Heart left ventricle (tissue), 16 donors: ENCODE data around the gene HTR3C. TPM values are rescaled to one million over a fixed set of nuclear protein-coding genes. Genes with fewer than 3 reads are reported as not detected.

ENCODE experiments used
- ATAC-seq, 4 donors: fragments of 200-7000 bp; cut with Tn5 transposase; one replicate each; pipeline ENCODE4 v1.9.1; 2020 to 2022; ENCODE audit warnings: moderate library complexity in 4 of 4, mild to moderate bottlenecking in 3 of 4, moderate number of reproducible peaks in 1 of 4
- DNase-seq, 5 donors: peaks; one replicate each; pipeline ENCODE4 v3.0.0-alpha.2; 2020
- H3K27ac ChIP-seq, 12 donors: fragments of 200-600 bp; sonication (generic) in 4 of 12; one replicate each; pipeline versions ENCODE4 v1.5.0 to v1.8.0; 2016 to 2022; ENCODE audit warnings: mild to moderate bottlenecking in 2 of 12
- H3K27me3 ChIP-seq, 9 donors: fragments of 200-600 bp; sonication (generic) in 2 of 9; one replicate each; pipeline versions ENCODE4 v1.5.1 to v1.8.0; 2016 to 2022; ENCODE audit warnings: mild to moderate bottlenecking in 3 of 9
- H3K36me3 ChIP-seq, 9 donors: fragments of 200-600 bp; sonication (generic) in 2 of 9; one replicate each; pipeline versions ENCODE4 v1.5.0 to v1.8.0; 2018 to 2022; ENCODE audit warnings: mild to moderate bottlenecking in 2 of 9
- H3K4me1 ChIP-seq, 12 donors: fragments of 200-600 bp; sonication (generic) in 4 of 12; one replicate each; pipeline versions ENCODE4 v1.5.0 to v1.8.0; 2016 to 2022; ENCODE audit warnings: mild to moderate bottlenecking in 3 of 12
- H3K4me3 ChIP-seq, 12 donors: fragments of 200-600 bp; sonication (generic) in 4 of 12; one replicate each; pipeline versions ENCODE4 v1.5.0 to v1.8.0; 2017 to 2022; ENCODE audit warnings: mild to moderate bottlenecking in 9 of 12, moderate library complexity in 4 of 12
- H3K9me3 ChIP-seq, 12 donors: fragments of 200-600 bp; sonication (generic) in 4 of 12; one replicate each; pipeline versions ENCODE4 v1.5.0 to v1.8.0; 2016 to 2022; ENCODE audit warnings: mild to moderate bottlenecking in 1 of 12
- CTCF ChIP-seq, 12 donors: fragments of 200-600 bp; sonication (generic) in 4 of 12; IDR thresholded peaks; one replicate each; pipeline versions ENCODE4 v1.5.0 to v1.8.0; 2018 to 2022; ENCODE audit warnings: antibody characterized with exemption in 12 of 12, mild to moderate bottlenecking in 5 of 12
- POLR2A ChIP-seq, 2 donors: fragments of 450-650 bp; IDR thresholded peaks; one replicate each; pipeline ENCODE4 v1.6.1; 2017; ENCODE audit warnings: antibody characterized with exemption in 2 of 2, mild to moderate bottlenecking in 2 of 2, moderate library complexity in 2 of 2
- WGBS, 4 donors: extraction: QIAGEN DNeasy Blood & Tissue Kit in 2 of 4; methylation state at CpG; one replicate each; pipeline versions ENCODE4 v1.1.5 to v1.1.7; 2013 to 2018; 5-methylcytosine and 5-hydroxymethylcytosine counted together
- intact Hi-C, 10 donors: fragments of 100-400 bp; cut with DNase I; formaldehyde crosslinking; loops; one replicate each; pipeline versions ENCODE4 v1.11.1 to v1.14.2; 2022
- polyA plus RNA-seq, 2 donors: library from polyadenylated mRNA; stranded (reverse); fragments of 200-250 nt; gene quantifications; one replicate each; pipeline ENCODE4 v1.2.3, GENCODE V29; 2013
- total RNA-seq, 9 donors: library from RNA; depleted of rRNA in 2 of 9; stranded (reverse); fragments of >200 nt in 2 of 9; fragmentation: NEBNext Ultra II Directional in 3 of 9; extraction: Animal tissue kit (Norgen Biotek cat#: 25700) in 3 of 9; gene quantifications; one replicate each; pipeline versions ENCODE4 v1.1.0 to v1.2.4, GENCODE V29; 2016 to 2023
- donor health status: ischemic (EF 13 %, LVEDD 7.1; RV severe dilation, severe dysfunction).
- donor health status: healthy with polysubstance abuse.
- donor health status: DM: no; HTN: yes; CAD: no.
- donor health status: DM: no; HTN: no; CAD: no.
- donor health status: ischemic (EF 25% LVEDD 6.9; RV normal size, moderate dysfunction).
- donor health status: ischemic (EF 25% LVEDD 5.7; RV mildly dilated, moderate dysfunction).
- donor health status: healthy.
- donor health status: DM: yes; HTN: yes; CAD: no.
- donor health status: ischemic (EF 35%, LVEDD 5.7; RV mildly dilated, moderate dysfunction).
- donor health status: nonischemic (EF 11% LVEDD 7.7; RV severe dilation, severe dysfunction).
- donor health status: DM: yes; HTN: yes; CAD: no.
- donor health status: PGD.
- donor health status: ischemic (EF 29% LVEDD 5.4; RV normal size, mild dysfunction).
- donor health status: nonischemic (EF 23%, LVEDD 6.1; RV moderate dilation, normal function).

Gene HTR3C
- total and polyA plus RNA-seq, 11 donors, result not detected

DNA sequence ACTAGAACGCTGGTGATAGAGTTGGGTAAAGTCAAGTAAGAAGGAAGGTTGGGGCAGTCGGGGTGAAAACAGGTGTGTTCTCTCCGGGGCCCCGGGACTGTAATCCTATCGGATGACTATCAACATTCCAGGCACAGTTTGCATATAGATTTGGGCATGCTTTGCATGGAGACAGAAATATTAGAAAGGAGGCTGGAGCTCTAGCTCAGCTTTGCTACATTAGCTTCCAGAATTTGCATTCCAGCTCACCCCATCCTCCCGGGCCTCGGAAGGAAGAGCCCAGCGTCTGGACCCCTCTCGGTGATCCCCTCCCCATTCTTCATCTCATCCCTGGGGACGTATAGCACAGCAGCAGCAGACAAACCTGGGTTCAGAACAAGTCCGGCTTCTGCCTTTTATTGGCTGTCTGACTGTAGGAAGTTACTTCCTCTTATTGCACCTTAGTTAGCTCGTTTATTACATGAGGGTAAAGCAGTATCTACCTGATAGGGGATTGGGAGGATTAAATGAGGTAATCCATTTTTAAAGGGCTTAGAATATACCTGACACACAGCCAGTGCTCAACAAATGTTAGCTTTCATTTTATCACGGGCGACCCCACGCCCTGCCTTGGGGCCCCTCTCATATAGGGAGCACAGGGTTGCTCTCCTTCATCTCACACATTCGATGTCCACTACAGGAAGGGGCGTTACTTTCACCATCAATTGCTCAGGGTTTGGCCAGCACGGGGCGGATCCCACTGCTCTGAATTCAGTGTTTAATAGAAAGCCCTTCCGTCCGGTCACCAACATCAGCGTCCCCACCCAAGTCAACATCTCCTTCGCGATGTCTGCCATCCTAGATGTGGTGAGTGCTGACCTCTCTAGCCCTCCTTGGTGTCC, 47.2 kb downstream of the HTR3C start:
- 68 to 74% (median 71%) methylated on average over 23 to 24 of the region's 24 CpGs for WGBS, 4 donors
- Histone ChIP-seq H3K27me3 (peaks cover 0 to 4% (median 0%) of the 10 kb centered on the region in 9 donors), H3K4me1 (no peaks in the 10 kb centered on the region), H3K4me3 (no peak overlapping the region), H3K9me3 (peaks cover 0 to 2% (median 0%) of the 10 kb centered on the region in 12 donors), H3K27ac (no peak overlapping the region), H3K36me3 (no peaks in the 10 kb centered on the region)
- DNase-seq, result no peak
- intact Hi-C loops, result no loop called here
- ATAC-seq, result no peak
- no peak for TF ChIP-seq CTCF (IDR thresholded peaks at IDR 0.05)
- no peak for TF ChIP-seq POLR2A (IDR thresholded peaks at IDR 0.05)

Other genes with a start within 250 kb of the HTR3C start
- gene MAP6D1, start 227.5 kb upstream of the HTR3C start, total RNA-seq, result 1 to 10 TPM; 1.6 to 6.6 (median 2.3) TPM
- under 1 TPM in 1 of 2 donors, not detected in 1; 0.46 TPM for gene MAP6D1, start 227.5 kb upstream of the HTR3C start, polyA plus RNA-seq
- gene PARL, start 168.2 kb upstream of the HTR3C start, total RNA-seq, result 10 to 100 TPM; 37.9 to 62.2 (median 53.8) TPM
- 10 to 100 TPM; 40.5 to 86.9 TPM for gene PARL, start 168.2 kb upstream of the HTR3C start, polyA plus RNA-seq
- gene ABCC5, start 35.2 kb upstream of the HTR3C start, total RNA-seq, result 10 to 100 TPM; 20.8 to 61.7 (median 34.3) TPM
- gene ABCC5, start 35.2 kb upstream of the HTR3C start, polyA plus RNA-seq, result 10 to 100 TPM; 16.4 to 30.9 TPM
- gene HTR3D, start 21.3 kb upstream of the HTR3C start, total RNA-seq, result not detected
- not detected for gene HTR3D, start 21.3 kb upstream of the HTR3C start, polyA plus RNA-seq
- gene HTR3E, start 44.0 kb downstream of the HTR3C start, total RNA-seq, result not detected
- gene HTR3E, start 44.0 kb downstream of the HTR3C start, polyA plus RNA-seq, result not detected
- 10 to 100 TPM; 24.5 to 39.0 (median 30.9) TPM for gene EIF2B5, start 82.3 kb downstream of the HTR3C start, total RNA-seq
- 10 to 100 TPM; 28.5 to 58.2 TPM for gene EIF2B5, start 82.3 kb downstream of the HTR3C start, polyA plus RNA-seq
- 10 to 100 TPM; 53.4 to 94.2 (median 70.9) TPM for gene DVL3, start 102.3 kb downstream of the HTR3C start, total RNA-seq
- 10 to 100 TPM; 36.3 to 59.8 TPM for gene DVL3, start 102.3 kb downstream of the HTR3C start, polyA plus RNA-seq
- gene AP2M1, start 121.8 kb downstream of the HTR3C start, total RNA-seq, result 100 to 1,000 TPM; 225 to 400 (median 337) TPM
- gene AP2M1, start 121.8 kb downstream of the HTR3C start, polyA plus RNA-seq, result 100 to 1,000 TPM; 291 to 431 TPM
- 10 to 100 TPM; 58.2 to 81.9 (median 69.2) TPM for gene ABCF3, start 133.2 kb downstream of the HTR3C start, total RNA-seq
- 10 to 100 TPM; 63.4 to 80.5 TPM for gene ABCF3, start 133.2 kb downstream of the HTR3C start, polyA plus RNA-seq
- not detected for gene VWA5B2, start 176.5 kb downstream of the HTR3C start, total RNA-seq
- gene VWA5B2, start 176.5 kb downstream of the HTR3C start, polyA plus RNA-seq, result under 1 TPM in 1 of 2 donors, not detected in 1; 0.11 TPM
- 10 to 100 TPM; 10.9 to 49.1 (median 17.0) TPM for gene ALG3, start 195.9 kb downstream of the HTR3C start, total RNA-seq
- 10 to 100 TPM; 15.5 to 68.1 TPM for gene ALG3, start 195.9 kb downstream of the HTR3C start, polyA plus RNA-seq
- 1 to 10 TPM in 7 of 9 donors, under 1 TPM in 2; 0.66 to 4.2 (median 2.1) TPM for gene EEF1AKMT4, start 196.6 kb downstream of the HTR3C start, total RNA-seq
- 10 to 100 TPM in 1 of 2 donors, 1 to 10 TPM in 1; 1.9 to 16.7 TPM for gene EEF1AKMT4, start 196.6 kb downstream of the HTR3C start, polyA plus RNA-seq
- gene CAMK2N2, start 208.5 kb downstream of the HTR3C start, total RNA-seq, result under 1 TPM in 4 of 9 donors, not detected in 5; 0.17 to 0.37 (median 0.29) TPM
- under 1 TPM in 1 of 2 donors, not detected in 1; 0.14 TPM for gene CAMK2N2, start 208.5 kb downstream of the HTR3C start, polyA plus RNA-seq
- under 1 TPM in 1 of 9 donors, not detected in 8; 0.10 TPM for gene ECE2, start 223.0 kb downstream of the HTR3C start, total RNA-seq
- gene ECE2, start 223.0 kb downstream of the HTR3C start, polyA plus RNA-seq, result not detected
- gene PSMD2, start 246.2 kb downstream of the HTR3C start, total RNA-seq, result 100 to 1,000 TPM; 198 to 314 (median 232) TPM
- 100 to 1,000 TPM in 1 of 2 donors, 10 to 100 TPM in 1; 82.3 to 443 TPM for gene PSMD2, start 246.2 kb downstream of the HTR3C start, polyA plus RNA-seq